ENCODE measurements around the gene FAM78A. TPM values are rescaled to one million over a fixed set of nuclear protein-coding genes. Genes with fewer than 3 reads are reported as not detected.

The FAM78A gene
- total and polyA plus RNA-seq, 2 experiments from 2014 or later = 0.23 to 1.1 TPM

DNA sequence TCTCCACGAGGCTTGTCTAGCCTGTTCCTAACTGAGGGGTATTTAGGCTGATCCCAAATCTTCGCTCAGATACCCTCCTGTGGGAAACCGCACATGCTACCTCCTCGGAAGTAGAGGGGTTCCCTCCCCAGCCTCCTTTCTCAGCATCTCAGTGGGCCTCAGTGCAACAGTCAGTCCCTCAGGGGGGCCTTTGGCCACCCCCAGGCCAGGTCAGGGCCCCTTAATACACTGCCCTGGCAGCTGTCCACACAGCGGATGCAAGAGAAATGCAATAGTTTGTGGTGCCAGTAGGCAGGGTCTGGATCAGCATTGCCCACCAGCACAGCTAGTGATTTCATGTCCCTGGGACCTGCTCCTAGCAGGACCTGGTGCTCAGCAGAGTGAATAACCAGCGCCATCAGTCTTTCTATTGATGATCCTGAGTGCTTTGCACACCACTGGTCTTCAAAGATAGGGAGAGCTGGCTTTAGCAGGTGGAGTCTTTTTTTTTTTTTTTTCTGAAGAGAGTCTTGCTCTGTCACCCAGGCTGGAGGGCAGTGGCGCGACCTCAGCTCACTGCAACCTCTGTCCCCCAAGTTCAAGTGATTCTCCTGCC, 20.7 kb upstream of the FAM78A start:
- H4K20me1 ChIP-seq (ENCODE audit: insufficient read depth) = no peaks in the 10 kb centered on the region
- 69 to 72% methylated on average over 8 of the region's 8 CpGs for WGBS, 2 experiments (ENCODE audit: low coverage in 1 of 2, low lambda C conversion rate in 2 of 2, missing lambda C conversion rate in 2 of 2)
- no peaks in the 10 kb centered on the region for H3K79me2 ChIP-seq (ENCODE audit: insufficient read depth)
- DNase-seq = no peak
- no peaks in the 10 kb centered on the region; the same call in 1 of the 2 replicates for H3K27me3 ChIP-seq (replicated peaks; ENCODE audit: insufficient read depth)
- no peak overlapping the region for H3K4me3 ChIP-seq
- no peak overlapping the region for H2AFZ ChIP-seq
- in situ Hi-C loops (cut with MboI) = no loop called here
- no peak overlapping the region for H3K9ac ChIP-seq
- H3K4me1 ChIP-seq (ENCODE audit: insufficient read depth) = no peaks in the 10 kb centered on the region
- no peaks in the 10 kb centered on the region for H3K36me3 ChIP-seq (ENCODE audit: low read depth)
- no peak overlapping the region for H3K4me2 ChIP-seq (ENCODE audit: unreplicated experiment)
- TF ChIP-seq EZH2 (IDR thresholded peaks at IDR 0.05; ENCODE audit: insufficient read depth, poor library complexity, severe bottlenecking) = no peak
- no peak for TF ChIP-seq EZH2phosphoT487 (IDR thresholded peaks at IDR 0.05; ENCODE audit: insufficient read depth, low read depth)
- no peaks in the 10 kb centered on the region for H3F3A ChIP-seq (ENCODE audit: insufficient read depth)
- no peaks in the 10 kb centered on the region for H3K9me2 ChIP-seq (ENCODE audit: insufficient read depth)
- no peak overlapping the region for H3K27ac ChIP-seq
- H3K9me3 ChIP-seq (ENCODE audit: low read depth) = no peaks in the 10 kb centered on the region

DNA sequence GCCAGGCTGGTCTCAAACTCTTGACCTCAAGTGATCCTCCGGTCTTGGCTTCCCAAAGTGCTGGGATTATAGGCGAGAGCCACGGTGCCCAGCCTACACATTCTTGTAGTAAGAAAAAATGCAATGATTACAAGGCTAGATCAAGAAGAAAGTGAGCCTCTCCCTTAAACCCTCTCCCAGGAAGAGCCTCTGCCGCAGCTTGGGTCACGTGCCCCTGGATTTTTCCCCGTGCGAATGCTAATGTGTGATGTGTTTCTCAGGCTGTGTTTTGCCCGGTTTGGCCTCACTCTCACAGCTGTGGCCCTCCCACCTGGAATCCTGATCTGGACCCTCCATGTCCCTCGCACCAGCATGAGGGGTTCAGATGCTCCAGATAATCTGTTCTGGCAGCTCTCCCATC, 20.1 kb upstream of the FAM78A start:
- Histone ChIP-seq H3K4me1 (ENCODE audit: insufficient read depth) (no peaks in the 10 kb centered on the region), H3K4me3 (no peak overlapping the region), H3K9me2 (ENCODE audit: insufficient read depth) (no peaks in the 10 kb centered on the region), H3K79me2 (ENCODE audit: insufficient read depth) (no peaks in the 10 kb centered on the region), H3K9ac (no peak overlapping the region), H3K9me3 (ENCODE audit: low read depth) (no peaks in the 10 kb centered on the region), H3K27ac (no peak overlapping the region), H2AFZ (no peak overlapping the region), H3K27me3 (replicated peaks; ENCODE audit: insufficient read depth) (no peaks in the 10 kb centered on the region; the same call in 1 of the 2 replicates), H3K4me2 (ENCODE audit: unreplicated experiment) (no peak overlapping the region), H4K20me1 (ENCODE audit: insufficient read depth) (no peaks in the 10 kb centered on the region), H3K36me3 (ENCODE audit: low read depth) (no peaks in the 10 kb centered on the region), H3F3A (ENCODE audit: insufficient read depth) (no peaks in the 10 kb centered on the region)
- no peak for DNase-seq
- TF ChIP-seq EZH2 (IDR thresholded peaks at IDR 0.05; ENCODE audit: insufficient read depth, poor library complexity, severe bottlenecking) (no peak), EZH2phosphoT487 (IDR thresholded peaks at IDR 0.05; ENCODE audit: insufficient read depth, low read depth) (no peak)
- WGBS, 2 experiments (ENCODE audit: low coverage in 1 of 2, low lambda C conversion rate in 2 of 2, missing lambda C conversion rate in 2 of 2) = 66 to 72% methylated on average over 9 of the region's 9 CpGs
- in situ Hi-C loops (cut with MboI) = no loop called here

DNA sequence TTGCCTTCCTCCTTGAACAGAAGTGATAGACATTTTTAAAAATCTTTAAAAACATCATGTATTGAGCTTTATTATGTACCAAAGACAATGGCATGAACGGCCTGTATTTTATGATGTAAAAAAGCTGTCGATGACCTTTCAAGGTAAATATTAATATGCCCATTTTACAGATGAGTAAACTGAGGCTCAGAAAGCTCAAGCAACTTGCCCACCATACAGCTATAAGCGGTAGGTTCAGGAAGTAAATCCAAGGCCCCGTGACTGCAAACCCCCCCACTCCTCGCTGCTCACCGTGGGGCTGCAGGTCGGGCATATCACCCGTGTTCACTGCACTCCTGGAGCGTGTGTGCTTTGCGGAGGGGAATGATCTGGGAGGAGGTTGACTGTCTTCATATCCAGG, 16.6 kb upstream of the FAM78A start:
- Histone ChIP-seq H3K9ac (no peak overlapping the region), H3K9me2 (ENCODE audit: insufficient read depth) (no peaks in the 10 kb centered on the region), H3K4me2 (ENCODE audit: unreplicated experiment) (no peak overlapping the region), H3K27ac (no peak overlapping the region), H3K36me3 (ENCODE audit: low read depth) (no peaks in the 10 kb centered on the region), H4K20me1 (ENCODE audit: insufficient read depth) (no peaks in the 10 kb centered on the region), H2AFZ (no peak overlapping the region), H3K9me3 (ENCODE audit: low read depth) (no peaks in the 10 kb centered on the region), H3K27me3 (replicated peaks; ENCODE audit: insufficient read depth) (no peaks in the 10 kb centered on the region; the same call in 1 of the 2 replicates), H3F3A (ENCODE audit: insufficient read depth) (no peaks in the 10 kb centered on the region), H3K4me1 (ENCODE audit: insufficient read depth) (no peaks in the 10 kb centered on the region), H3K79me2 (ENCODE audit: insufficient read depth) (no peaks in the 10 kb centered on the region), H3K4me3 (no peak overlapping the region)
- 80 to 90% methylated on average over 10 of the region's 10 CpGs for WGBS, 2 experiments (ENCODE audit: low coverage in 1 of 2, low lambda C conversion rate in 2 of 2, missing lambda C conversion rate in 2 of 2)
- DNase-seq = no peak
- in situ Hi-C loops (cut with MboI) = no loop called here
- TF ChIP-seq EZH2 (IDR thresholded peaks at IDR 0.05; ENCODE audit: insufficient read depth, poor library complexity, severe bottlenecking) (no peak), EZH2phosphoT487 (IDR thresholded peaks at IDR 0.05; ENCODE audit: insufficient read depth, low read depth) (no peak)

- TF ChIP-seq EZH2 (IDR thresholded peaks at IDR 0.05; ENCODE audit: insufficient read depth, poor library complexity, severe bottlenecking) = no peak
- TF ChIP-seq EZH2phosphoT487 (IDR thresholded peaks at IDR 0.05; ENCODE audit: insufficient read depth, low read depth) = no peak
- in situ Hi-C loops (cut with MboI) = no loop called here
- no peak overlapping the region for H3K27ac ChIP-seq
- no peak overlapping the region for H3K9ac ChIP-seq
- no peaks in the 10 kb centered on the region for H3K9me3 ChIP-seq (ENCODE audit: low read depth)
- H3K9me2 ChIP-seq (ENCODE audit: insufficient read depth) = no peaks in the 10 kb centered on the region
- H3K4me3 ChIP-seq = no peak overlapping the region
- no peak overlapping the region for H3K4me2 ChIP-seq (ENCODE audit: unreplicated experiment)
- no peaks in the 10 kb centered on the region for H3K4me1 ChIP-seq (ENCODE audit: insufficient read depth)
- H2AFZ ChIP-seq = no peak overlapping the region
- H3K79me2 ChIP-seq (ENCODE audit: insufficient read depth) = no peaks in the 10 kb centered on the region
- no peaks in the 10 kb centered on the region for H3K36me3 ChIP-seq (ENCODE audit: low read depth)
- H4K20me1 ChIP-seq (ENCODE audit: insufficient read depth) = no peaks in the 10 kb centered on the region
- no peaks in the 10 kb centered on the region; the same call in 1 of the 2 replicates for H3K27me3 ChIP-seq (replicated peaks; ENCODE audit: insufficient read depth)
- DNase-seq = no peak
- no peaks in the 10 kb centered on the region for H3F3A ChIP-seq (ENCODE audit: insufficient read depth)
- WGBS, 2 experiments (ENCODE audit: low coverage in 1 of 2, low lambda C conversion rate in 2 of 2, missing lambda C conversion rate in 2 of 2) = 64 to 67% methylated on average over 7 of the region's 7 CpGs
Observed at GRCh38 chr9:131291795-131292315, 15.5 kb upstream of the FAM78A start.
